Measurements from ENCODE around the gene SEPTIN12.
"Not testable (repeated sequence)": the region's sequence is repeated elsewhere in the genome, so short reads cannot be mapped to it uniquely, and the experiment has no call there.

Gene SEPTIN12

DNA sequence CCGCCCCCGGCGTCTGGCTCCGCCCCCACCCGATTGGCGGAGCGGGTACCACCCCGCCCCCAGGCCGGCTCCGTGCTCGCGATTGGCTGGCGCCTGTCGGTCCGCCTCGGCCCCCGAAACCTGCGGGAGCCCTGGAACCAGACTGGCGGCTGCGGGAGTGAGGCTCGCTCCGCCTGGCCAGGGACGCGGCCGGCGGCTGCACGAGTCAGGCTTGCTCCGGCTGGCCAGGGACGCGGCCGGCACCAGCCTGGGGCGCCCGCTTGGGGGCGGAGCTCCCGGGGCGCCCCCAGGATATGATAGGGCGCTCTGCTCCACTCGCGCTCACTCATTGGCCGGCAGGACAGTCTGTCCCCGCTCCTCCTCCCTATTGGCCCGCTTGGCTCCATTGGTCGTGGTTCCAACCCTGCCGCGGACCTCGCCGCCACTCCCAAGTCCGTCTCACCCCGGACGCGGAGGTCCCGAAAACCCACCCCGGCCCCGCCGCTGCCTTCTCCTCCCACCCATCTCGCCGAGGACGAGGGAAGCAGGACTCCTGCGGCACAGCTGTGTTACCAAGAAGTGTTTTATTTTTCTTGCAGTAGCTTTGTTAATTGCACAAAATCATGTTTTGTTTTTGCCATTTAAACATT is 14.6 kb upstream of the SEPTIN12 start:
- DNase-seq (ENCODE audit: low spot score): peak; percentile 92

DNA sequence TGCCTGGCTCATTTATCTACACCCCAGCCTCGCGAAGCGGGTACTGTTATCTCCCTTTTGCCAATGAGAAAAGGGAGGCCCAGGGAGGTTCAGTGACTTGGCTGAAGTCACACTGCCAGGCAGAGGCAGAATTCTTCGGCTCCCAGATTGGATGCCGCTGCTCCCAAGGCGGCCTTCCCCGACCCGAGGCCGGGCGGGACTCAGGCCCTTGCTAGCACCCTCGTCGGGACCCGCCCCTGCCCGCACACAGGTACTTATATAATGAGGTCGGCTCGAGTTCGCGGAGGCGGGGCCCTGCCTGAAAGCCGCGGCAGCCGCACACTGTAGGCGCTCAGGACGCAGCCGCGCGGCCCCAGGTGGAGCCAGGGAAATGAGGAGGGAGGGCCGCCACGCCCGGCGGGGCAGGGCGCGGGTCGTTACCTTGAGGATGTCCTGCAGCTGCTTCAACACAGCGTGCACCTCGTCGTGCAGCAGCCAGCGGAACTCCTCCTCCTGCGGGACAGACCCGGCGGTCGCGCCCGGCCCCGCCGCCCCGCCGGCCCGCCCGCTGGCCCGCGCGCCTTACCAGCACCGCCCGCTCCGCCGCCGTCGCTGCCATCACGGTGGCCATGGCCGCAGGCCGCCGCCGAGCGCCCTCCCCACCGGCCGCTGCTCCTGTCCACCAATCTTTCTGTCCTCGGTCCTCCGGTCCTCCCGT is 14.0 kb upstream of the SEPTIN12 start, which contains the start of gene ROGDI:
ROGDI (minus strand) TSS at position 672 of the 697 bp plus-strand sequence; CDS start at position 610, 62 bp downstream.
- DNase-seq (ENCODE audit: low spot score): no peak

DNA sequence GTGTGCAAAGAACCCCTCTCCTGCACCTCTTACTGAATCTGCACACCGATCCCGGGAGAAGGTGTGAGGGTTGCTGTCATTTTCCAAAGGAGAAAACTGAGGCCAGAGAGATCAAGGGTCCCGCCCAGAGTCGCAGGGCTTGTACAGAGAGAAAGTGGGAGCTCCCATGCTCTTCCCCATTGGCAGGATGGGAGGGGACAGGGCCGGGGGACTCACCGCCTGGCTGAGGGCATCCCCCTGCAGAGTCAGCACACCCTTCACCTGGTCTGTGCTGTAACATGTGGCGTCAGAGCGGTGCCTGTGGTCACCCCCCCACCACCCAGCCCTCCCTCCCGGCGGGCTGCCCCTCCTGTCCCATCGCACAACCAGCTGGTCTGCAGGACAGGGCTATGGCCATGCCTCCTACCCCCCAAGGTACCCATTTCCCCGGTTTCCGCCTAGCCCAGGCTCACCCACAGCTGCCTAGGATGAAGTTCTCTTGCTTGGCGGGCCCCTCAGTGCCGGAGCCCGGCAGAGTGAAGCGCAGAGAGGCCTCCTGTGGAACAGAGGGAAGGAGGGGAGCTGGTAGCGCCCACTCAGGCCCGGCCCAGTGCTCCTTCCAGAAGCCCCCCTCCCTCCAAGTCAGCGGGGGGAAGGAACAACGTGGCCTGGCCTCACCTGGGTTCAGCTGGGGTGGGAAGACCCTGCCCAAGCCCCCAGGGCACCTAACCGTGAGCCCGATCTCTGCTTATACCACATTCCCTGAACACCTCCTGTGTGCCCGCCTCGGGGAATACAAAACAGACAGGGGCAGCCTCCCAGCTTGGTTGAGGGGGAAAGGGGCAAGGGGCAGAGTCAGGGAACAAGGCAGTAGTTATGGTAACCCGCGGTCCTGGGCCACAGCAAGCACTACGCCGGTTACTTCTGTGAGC is 13.2 kb upstream of the SEPTIN12 start:
- DNase-seq (ENCODE audit: low spot score): no peak

- DNase-seq (ENCODE audit: low spot score): no peak
These were observed 12.3 kb upstream of the SEPTIN12 start for GRCh38 chr16:4800290-4801041.

DNA sequence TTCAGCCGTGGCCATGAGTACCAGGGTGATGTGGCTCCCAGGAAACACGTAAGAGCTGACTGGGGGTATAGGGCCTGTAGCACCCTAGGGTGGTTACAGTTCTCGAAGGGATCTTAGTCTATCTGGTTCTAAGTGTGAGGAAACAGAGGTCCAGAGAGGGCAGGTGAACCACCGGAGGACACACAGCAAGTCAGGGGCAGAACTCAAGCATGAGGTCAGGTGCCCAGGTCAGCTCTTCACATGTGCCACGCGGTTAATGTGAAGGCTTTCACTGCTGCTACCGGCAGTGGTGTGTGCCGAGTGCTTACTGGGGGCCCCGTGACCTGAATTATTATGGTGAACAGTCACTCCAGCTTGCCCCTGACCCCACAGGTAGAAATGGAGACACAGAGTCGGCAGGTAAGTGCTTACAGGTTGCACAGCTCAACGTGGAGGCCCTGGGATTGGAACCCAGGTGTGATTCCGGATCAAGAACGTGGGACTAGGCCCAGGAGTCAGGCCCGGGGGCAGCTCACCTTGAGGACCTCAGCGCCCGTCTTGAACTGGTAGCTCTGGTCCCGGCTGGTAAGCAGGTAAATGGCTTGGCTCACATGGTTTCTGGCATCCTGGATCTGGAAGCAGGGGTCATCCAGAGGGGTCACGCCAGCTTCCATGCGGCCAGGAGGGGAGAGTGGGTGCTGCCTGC is 11.2 kb upstream of the SEPTIN12 start:
- DNase-seq (ENCODE audit: low spot score): no peak

GRCh38 chr16:4798456-4798855 is 10.3 kb upstream of the SEPTIN12 start:
- DNase-seq (ENCODE audit: low spot score): no peak

GRCh38 chr16:4797805-4798252 is 9.7 kb upstream of the SEPTIN12 start:
- no peak for DNase-seq (ENCODE audit: low spot score)

DNA sequence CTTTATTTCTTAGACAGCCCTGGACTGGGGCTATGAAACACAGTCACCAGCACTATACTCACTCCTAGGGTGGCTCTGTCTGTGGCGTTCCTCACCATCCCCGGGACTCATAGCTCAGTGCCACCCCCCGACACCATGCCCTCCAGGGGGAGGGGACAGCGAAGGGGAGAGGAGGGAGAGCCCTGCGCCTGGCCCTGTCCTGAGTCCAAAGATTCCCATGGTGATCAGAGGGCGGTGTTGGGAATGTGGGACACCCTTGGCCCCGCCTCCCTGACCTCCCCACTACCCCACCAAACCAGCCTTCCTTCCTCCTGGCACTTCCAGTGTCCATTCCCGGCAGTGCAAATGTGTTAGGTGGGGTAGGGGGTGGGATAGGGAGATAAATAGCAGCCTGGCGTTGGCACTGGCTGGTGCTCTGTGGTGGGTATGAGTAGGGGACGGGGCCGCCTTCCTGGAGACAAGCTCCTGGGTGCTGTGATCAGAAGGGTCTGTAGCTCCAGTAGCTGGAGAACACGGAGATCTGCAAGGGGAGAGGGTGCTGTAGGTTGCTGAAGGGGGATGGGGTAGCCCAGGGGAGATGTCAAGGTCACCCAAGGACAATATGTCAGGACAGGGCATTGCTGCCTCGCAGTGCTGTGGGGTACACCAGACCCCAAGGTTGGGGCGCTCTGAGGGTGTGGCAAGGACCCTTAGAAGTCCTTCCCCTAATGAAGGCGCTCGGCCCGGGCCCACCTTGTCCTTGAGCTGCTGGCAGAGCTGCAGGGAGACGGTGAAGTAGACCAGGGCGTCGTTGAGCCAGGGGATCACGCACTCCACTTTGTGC is 9.0 kb upstream of the SEPTIN12 start:
- DNase-seq (ENCODE audit: low spot score): no peak

- no peak for DNase-seq (ENCODE audit: low spot score)
These were observed 7.9 kb upstream of the SEPTIN12 start for GRCh38 chr16:4795828-4796572.

DNA sequence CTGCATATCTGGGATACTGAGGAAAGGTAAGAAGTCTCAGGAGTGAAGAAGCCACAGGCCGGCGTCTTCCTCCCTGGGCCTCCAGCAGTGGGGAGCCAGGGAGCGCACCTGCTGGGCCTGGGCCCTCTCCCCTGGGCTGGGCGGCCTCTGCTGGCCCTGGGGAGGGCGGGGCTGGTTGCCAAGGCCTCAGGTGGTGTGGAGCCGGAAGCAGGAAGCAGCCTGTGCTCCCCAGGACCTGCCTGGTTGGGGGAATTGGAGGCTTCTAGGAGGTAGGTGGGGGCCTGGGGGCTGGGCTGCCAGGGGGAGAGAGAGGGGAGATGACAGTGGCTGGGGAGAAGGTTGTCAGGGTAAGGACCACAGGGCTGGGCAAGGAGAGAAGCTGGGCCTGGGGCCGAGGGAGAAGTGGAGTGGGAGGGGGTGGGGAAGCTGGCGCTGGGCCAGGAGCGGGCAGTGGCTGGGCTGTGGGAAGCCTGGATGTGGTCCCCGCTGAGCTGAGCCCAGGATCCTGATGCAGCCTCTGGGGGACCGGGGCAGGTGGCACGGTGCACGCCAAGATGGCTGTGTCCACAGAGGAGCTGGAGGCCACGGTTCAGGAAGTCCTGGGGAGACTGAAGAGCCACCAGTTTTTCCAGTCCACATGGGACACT is 7.2 kb upstream of the SEPTIN12 start, which contains the start of gene SMIM22:
SMIM22 (plus strand) TSS at position 189 of the 647 bp plus-strand sequence; CDS start at position 555, 366 bp downstream.
- no peak for DNase-seq (ENCODE audit: low spot score)

GRCh38 chr16:4792951-4793513 is 4.9 kb upstream of the SEPTIN12 start:
- DNase-seq (ENCODE audit: low spot score): no peak

DNA sequence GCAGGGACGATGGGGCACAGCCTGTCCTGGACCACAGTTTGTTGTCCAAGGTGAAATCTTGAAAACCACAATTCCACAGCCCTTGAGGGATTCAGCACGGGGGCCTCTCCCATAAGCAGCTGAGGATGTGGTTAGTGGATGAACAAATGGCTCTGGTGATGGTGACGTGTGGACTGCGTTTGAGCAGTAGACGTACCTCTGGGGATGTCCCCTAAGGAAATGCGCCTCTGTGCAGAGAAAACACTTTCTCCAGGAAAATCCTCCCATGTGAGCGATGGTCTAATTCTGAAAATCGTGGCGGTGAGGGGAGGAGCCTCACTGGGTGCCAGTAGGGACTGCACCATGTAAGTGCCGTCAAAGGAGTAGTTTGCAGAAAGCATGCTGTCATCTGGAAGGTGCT is 2.7 kb upstream of the SEPTIN12 start:
- no peak for DNase-seq (ENCODE audit: low spot score)

DNA sequence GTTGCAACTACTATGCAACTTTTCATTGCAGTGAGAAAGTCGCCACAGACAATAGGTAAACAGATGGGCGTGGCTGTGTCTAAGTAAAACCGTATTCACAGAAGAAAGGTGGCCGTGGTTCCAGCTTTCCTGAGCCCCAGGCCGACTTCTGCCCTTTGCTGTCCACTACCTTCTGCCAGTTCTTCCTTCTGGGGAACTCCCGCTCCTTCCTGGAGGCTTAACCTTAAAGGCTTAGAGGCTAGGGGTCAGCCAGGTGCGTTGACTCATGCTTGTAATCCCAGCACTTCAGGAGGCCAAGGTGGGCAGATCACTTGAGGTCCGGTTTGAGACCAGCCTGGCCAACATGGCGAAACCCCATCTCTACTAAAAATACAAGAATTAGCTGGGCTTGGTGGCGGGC is 2.1 kb upstream of the SEPTIN12 start:
- DNase-seq (ENCODE audit: low spot score): no peak

DNA sequence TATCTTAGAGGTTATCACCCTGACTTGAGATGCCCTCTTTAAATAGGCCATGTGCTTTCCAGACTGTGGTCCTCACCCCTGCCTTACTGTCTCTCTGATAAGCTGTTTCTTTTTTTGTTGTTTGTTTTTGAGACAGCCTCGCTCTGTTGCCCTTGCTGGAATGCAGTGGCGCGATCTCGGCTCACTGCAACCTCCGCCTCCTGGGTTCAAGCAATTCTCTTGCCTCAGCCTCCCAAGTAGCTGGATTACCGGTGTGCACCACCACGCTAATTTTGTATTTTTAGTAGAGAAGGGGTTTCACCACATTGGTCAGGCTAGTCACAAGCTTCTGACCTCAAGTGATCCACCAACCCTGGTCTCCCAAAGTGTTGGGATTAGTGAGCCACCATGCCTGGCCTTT is 765 bp upstream of the SEPTIN12 start:
- no peak for DNase-seq (ENCODE audit: low spot score)

GRCh38 chr16:4788489-4788889 is 344 bp upstream of the SEPTIN12 start:
- DNase-seq (ENCODE audit: low spot score): no peak

GRCh38 chr16:4787068-4787467 is 1.1 kb downstream of the SEPTIN12 start:
- DNase-seq (ENCODE audit: low spot score): no peak

DNA sequence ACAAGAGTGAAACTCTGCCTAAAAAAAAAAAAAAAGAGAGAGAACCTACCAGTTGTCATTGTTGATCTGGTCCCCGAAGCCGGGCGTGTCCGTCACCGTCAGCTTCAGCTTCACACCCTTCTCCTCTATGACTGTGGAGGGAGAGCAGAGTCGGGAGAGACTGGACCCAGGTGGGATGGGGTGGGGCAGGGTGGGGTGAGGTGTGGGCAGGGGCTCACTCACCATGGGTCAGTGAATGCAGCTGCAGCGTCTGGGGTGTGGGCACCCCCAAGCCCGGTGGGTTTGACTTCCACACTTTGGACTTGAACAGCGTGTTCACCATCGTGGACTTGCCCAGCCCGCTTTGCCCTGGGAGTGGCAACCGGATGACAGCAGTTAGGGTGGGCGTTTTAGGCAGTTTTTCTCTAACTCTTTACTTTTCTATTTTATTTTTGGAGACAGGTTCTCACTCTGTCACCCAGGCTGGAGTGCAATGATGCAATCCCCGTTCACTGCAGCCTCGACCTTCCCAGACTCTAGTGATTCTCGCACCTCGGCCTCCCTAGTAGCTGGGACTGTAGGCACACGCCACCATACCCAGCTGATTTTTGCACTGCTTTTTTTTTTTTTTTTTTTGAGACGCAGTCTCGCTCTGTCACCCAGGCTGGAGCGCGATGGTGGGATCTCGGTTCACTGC is 2.2 kb downstream of the SEPTIN12 start:
- no peak for DNase-seq (ENCODE audit: low spot score)

GRCh38 chr16:4784444-4784987 is 3.6 kb downstream of the SEPTIN12 start:
- not testable (repeated sequence) for DNase-seq (ENCODE audit: low spot score)

Measured in left forelimb (tissue), 1 donor.